Ovary (tissue), 3 donors: ENCODE measurements around the gene SLC12A6.

Experiments used
- CTCF ChIP-seq, 3 donors: fragments of 450-650 bp in 2 of 3; fragments of 200-600 bp in 1 of 3; IDR thresholded peaks; one replicate each; pipeline versions ENCODE4 v1.5.1 to v1.8.0; 2016 to 2022; ENCODE audit warnings: antibody characterized with exemption in 3 of 3, mild to moderate bottlenecking in 1 of 3
- POLR2A ChIP-seq: fragments of 450-650 bp; IDR thresholded peaks from one replicate; pipeline ENCODE4 v1.6.1; 2017; ENCODE audit warnings: antibody characterized with exemption, mild to moderate bottlenecking, moderate library complexity
- donor health status: DM: no; HTN: no; CAD: no.

GRCh38 chr15:34370643-34371042 is 33.1 kb upstream of the SLC12A6 start:
- TF ChIP-seq CTCF (IDR thresholded peaks at IDR 0.05) (no peak), POLR2A (no peak)
